Glomerular visceral epithelial cell (primary cell): ENCODE data around the gene BACH2.
"Not testable (repeated sequence)": the region's sequence is repeated elsewhere in the genome, so short reads cannot be mapped to it uniquely, and the experiment has no call there.

ENCODE experiments used
- DNase-seq: peaks from one replicate; pipeline ENCODE4 v3.0.0-alpha.2; 2016; ENCODE audit errors: extremely low spot score

BACH2 gene

DNA sequence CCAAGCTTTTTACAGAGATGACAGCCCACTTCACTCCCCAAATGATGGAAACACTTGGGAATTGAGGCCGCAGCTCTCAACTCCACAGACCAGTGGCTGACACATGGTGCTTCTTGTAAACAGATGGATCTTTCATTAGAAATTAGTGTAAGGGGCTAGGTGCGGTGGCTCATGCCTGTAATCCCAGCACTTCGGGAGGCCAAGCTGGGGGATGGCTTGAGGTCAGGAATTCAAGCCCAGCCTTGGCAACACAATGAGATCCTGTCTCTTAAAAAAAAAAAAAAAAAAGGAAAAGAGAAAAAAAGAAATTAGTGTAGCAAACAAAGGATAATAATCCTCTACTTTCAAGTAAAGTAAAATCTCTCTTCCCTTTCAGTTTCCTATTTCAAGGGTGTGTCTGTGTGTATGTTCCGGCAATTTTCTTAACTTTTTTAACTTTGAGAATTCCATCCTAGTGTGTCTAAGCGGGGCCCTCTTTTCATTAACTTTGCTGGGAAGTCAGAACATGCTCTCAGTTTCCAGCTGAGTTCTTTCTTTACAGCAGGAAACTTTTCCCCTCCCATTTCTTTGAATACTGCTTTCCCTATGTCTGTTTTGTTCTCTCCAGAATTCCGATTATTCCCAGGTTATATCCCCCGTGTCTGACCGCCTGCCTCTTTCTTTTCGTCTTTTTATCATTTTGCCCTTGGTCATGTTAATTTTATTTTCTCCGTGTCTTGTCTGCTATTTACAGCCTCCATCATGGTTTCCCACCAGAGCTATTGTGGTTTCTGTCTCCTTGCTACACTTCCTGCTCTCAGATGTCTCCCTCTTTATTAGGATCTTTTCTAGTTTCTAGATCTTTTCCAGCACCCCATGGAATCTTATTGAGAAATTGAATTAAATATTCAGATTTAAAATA is 386.4 kb downstream of the BACH2 start:
- not testable (repeated sequence) for DNase-seq

DNA sequence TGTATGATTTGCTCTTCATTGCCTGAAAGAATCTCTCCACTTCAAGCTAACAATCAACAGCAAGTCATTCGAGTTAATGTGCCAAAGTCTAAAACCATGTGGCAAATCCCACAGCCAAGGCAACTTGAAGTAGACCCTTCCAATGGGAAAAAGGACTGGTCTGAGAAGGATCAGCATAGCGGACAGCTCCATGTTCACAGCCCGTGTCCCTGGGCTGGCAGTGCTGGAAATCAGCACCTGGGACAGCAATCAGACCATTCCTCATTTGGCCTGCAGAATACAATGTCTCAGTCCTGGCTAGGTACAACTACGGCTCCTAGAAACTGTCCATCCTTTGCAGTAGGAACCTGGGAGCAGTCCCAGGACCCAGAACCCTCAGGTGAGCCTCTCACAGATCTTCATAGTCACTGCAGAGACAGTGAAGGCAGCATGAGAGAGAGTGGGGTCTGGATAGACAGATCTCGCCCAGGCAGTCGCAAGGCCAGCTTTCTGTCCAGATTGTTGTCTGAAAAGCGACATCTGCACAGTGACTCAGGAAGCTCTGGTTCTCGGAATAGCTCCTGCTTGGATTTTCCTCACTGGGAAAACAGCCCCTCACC is 401.3 kb downstream of the BACH2 start:
- peak; percentile 50 for DNase-seq

DNA sequence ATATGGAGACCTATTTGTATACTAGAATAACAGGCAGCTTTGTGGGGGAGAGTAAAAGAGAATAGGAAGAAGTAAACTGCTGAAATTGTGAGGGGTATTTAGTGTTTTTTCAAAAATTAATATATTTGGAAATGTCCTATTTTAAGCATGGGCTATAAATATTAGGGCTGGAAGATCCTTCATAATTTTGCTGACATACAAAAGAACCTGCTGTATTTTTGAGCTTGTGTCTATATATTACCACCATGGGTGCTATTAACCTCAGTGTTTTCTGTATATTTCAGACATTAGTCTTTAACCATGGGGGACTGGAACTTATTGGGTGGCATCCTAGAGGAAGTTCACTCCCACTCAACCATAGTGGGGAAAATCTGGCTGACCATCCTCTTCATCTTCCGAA is 402.5 kb downstream of the BACH2 start, which contains the start of gene GJA10:
Gene GJA10, plus strand, starts transcription at position 301 of the 400 bp plus-strand sequence. Its CDS starts 0 bp downstream, at position 301.
- DNase-seq = no peak

- DNase-seq = not testable (repeated sequence)
Observed at GRCh38 chr6:89892577-89892976, 404.1 kb downstream of the BACH2 start.

GRCh38 chr6:89890845-89891528 is 405.7 kb downstream of the BACH2 start:
- DNase-seq = not testable (repeated sequence)

DNA sequence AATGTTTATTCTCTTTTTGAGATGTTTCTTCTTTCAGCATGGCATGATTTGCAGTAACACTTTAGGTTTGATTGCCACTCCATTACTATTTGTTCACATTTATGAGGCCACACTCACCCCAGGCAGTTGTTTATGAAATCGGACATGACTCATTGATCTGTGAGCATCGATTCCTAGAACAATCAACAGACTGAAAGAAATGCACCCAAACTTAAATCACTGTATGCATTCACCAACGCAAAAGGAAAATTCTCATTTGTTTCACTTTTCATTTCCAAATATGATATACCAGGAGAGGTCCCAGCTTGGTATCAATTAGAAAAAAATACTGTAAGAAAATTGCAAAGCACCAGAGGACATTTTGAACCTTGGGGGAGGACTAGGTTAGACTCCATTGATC is 407.8 kb downstream of the BACH2 start:
- DNase-seq = no peak

GRCh38 chr6:89888138-89888514 is 408.5 kb downstream of the BACH2 start:
- DNase-seq = no peak

DNA sequence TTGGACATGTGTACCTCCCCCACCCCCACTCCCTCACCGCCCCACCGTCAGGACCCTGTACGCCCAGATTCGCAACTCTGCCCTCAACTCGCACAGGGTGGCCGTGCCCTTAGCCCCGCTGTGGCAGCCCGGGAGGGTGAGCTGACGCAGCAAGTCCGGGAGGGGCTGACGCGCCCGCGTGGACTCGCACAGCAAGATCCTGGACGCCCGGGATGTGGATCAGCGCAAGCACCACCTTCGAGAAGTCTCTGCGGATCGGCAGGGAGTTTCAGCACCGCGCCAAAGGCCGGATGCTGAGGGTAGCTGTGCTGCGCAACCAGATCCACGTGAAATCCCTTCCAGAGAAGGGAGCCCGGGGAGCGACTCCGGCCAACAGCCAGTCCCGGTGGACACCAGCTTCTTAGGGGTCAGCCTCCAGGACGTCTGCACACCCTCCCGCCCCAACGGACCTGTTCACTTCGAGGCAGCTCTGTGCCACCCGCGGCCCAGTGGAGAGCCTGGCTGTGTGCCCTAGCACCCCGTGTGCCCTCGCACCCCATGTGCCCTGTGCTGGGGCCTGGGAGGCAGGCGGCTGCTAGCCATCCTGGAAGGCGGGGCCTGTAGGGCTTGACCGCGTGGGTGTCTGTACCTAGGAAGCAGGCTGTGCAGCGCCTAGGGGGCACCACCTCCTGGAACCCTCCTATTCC is 409.0 kb downstream of the BACH2 start:
- DNase-seq = peak; percentile 15

DNA sequence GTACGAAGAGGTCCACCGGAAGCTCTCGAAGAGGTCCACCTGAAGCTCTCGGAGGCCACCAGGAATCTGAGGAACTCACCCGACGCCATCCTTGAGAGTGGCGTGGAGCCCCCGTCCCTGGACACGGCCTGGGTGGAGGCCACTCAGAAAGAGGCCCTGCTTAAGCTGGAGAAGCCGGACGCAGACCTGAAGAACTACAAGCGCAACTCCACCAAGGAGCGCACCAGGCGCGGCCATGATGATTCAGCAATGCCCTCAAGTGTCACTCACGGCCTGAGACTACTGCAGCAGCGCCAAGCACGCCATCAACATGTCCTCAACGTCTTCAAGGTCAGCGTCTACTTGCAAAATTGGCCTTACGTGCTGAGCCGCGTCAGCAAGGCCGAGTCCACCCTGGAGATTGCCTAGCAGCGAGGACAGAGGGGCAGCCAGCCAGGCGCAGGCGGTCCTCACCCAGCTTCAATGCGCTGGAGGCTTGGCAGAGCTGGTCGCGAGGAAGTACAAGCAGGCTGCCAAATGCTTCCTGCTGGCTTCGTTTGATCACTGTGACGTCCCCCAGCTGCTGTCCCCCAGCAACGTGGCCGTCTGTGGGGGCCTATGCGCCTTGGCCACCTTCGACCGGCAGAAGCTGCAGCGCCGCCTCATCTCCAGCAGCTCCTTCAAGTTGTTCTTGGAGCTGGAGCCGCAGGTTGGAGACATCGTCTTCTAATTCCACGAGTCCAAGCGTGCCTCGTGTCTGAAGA is 410.1 kb downstream of the BACH2 start:
- DNase-seq = no peak
